Activated CD8-positive, alpha-beta memory T cell treated with anti-CD3 and anti-CD28 coated beads, Interleukin-2, amount 50 U/mL, for 48 hours (primary cell): Measurements from ENCODE around the gene EHMT1.

Experiments
- DNase-seq: peaks from one replicate; pipeline ENCODE4 v3.0.0-alpha.2; 2020

The EHMT1 gene

GRCh38 chr9:137618105-137619067 is at the start of gene EHMT1:
TSS of gene EHMT1 (plus strand) at chr9:137619005. CDS start at chr9:137619029, 24 bp downstream.
- peak; percentile 97 for DNase-seq

GRCh38 chr9:137569609-137570203 is 49.1 kb upstream of the EHMT1 start:
- DNase-seq: no peak

GRCh38 chr9:137570566-137570965 is 48.2 kb upstream of the EHMT1 start:
- no peak for DNase-seq

GRCh38 chr9:137574192-137574591 is 44.6 kb upstream of the EHMT1 start:
- no peak for DNase-seq

DNA sequence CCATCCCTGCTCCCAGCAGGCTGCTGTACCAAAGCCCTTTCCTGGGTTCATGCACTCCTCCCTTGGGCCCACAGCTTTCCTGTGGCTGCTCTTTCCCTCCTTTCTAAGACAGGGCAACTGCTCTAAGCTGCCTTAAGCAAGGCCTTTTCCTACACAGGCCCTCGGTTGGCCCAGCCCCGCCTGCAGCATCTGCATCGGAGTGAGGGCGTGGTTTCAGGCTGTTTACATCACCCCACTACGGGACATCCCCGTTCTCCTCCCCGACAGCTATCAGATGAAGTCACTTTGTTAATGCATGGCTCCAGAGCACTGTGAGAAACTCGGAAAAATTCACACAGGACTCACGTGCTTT is 43.5 kb upstream of the EHMT1 start:
- DNase-seq: no peak

- no peak for DNase-seq
Measured at GRCh38 chr9:137575716-137576411, 42.9 kb upstream of the EHMT1 start.

GRCh38 chr9:137578518-137579258 is 40.1 kb upstream of the EHMT1 start, which contains the start of gene DPH7:
TSS of gene DPH7 (minus strand) at chr9:137578925. CDS start at chr9:137578777, 148 bp downstream.
- DNase-seq: peak; percentile 99

DNA sequence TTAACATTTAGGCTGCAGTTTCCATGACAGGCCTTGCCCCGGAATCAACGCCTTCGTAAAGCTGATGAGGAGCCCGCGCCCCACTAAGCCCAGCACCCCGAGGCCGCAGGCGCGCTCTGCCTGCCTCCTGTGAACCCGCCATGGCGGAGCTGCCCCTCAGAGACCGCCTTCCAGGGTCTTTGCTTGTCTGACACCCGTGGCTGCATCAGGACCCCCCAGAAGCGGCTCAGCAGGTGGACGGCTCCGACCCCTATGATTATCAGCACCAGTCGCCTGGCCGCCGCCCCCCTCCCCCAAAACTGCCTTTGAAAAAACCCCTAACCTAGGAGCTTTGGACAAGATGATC is 39.6 kb upstream of the EHMT1 start:
- no peak for DNase-seq

- DNase-seq: no peak
Measured at GRCh38 chr9:137580209-137580953, 38.4 kb upstream of the EHMT1 start.

- no peak for DNase-seq
Measured at GRCh38 chr9:137580954-137581322, 37.9 kb upstream of the EHMT1 start.

DNA sequence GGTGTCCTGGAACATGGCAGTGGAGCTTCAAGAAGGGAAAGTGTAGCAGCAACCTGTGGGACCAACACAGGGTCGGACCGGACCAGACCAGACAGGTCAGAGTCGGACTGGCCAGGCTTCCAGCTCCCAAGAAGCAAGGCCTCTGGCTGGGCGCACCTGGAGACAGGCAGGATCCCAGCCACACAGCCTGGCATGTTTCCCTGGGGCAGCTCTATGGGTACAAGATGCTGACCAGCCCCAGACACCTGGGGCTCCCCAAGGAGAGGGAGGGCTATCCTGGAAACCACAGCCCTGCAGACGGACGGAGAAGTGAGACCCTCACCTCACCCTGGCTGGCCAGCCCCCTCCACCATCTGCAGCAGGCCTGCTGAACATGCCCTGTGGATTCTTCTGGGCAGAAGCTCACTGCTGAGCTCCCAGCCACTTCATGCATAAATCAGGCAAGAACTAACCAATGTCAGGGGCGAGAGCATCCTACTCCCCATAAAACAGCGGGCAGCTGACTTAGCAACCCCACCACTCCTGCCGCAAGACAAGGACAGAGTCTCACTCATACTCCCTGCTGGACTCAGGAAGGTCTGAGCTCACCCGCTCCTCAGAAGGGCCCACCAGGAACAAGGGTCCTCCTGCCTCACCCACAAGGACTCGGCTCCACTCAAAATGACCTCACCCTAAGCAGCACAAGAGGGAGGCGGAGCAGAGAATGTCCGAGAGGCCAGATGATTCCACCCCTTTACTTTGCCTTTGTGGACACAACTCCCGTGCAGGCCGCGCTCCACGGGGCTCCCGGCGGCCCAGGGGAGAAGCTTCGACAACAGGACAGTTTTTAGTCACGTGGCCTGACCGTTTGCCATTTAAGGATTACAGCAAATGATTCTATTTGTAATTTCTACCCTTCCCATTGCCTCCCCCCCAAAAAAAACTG is 37.2 kb upstream of the EHMT1 start:
- no peak for DNase-seq

GRCh38 chr9:137582286-137582860 is 36.4 kb upstream of the EHMT1 start:
- no peak for DNase-seq

DNA sequence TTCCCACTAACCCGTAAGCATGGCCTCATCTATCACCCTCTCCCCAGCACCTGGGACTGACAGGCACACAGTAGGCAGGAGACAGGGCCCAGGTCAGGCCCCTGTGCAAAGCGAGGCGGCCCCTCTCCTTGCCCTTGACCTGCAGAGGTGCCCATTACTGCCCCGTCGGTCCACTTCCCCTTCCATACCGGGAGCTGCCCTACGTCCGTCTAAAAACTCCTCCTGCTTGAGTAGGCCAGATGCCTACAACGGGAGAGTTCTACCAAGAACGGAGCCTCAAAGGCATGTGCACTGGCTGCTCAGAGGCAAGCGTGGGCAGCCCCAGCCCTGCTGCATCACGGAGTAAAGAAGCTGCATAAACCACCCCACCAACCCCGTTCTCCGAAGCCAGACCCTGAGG is 35.5 kb upstream of the EHMT1 start:
- DNase-seq: no peak

- DNase-seq: no peak
Measured at GRCh38 chr9:137583957-137584356, 34.8 kb upstream of the EHMT1 start.

- no peak for DNase-seq
Measured at GRCh38 chr9:137586854-137587253, 32.0 kb upstream of the EHMT1 start.

DNA sequence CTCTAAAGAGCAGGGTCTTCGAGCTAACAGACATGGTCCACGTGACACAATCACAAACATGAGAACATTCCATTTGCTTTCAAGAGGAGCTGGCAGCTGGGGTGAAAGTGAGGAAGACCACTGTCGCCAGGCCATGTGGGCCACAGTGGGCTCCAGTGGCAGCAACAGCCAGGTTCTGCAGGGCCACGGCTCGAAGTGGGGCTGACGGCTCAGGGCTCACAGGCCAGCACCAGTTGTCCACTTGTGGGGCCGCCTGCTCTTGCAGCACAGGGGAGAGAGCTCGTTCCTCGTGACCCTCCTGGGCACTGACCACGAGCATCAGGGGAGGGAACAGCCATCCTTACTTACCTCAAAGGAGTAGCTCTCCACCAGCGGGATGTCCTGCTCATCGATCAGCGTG is 30.5 kb upstream of the EHMT1 start:
- no peak for DNase-seq

DNA sequence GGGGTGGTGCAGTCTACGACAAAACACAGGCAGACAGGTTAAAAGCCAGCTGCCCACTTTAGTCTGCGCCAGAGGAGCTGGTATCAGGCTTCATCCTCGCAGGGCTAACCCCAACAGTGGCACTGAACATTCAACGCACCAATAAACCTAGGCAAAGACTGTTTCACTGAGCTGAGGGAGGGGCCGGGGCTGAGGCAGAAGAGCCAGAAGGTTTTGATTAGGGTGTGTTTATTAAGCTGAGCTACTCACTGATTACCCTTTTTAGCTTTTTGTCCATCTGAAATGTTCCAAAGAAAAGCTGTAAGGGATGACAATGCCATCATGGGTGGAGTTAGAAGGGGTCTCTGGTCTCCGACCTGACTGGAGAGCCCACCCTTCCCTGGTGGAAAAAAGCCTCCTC is 29.9 kb upstream of the EHMT1 start:
- no peak for DNase-seq

- DNase-seq: no peak
Measured at GRCh38 chr9:137589441-137590122, 29.2 kb upstream of the EHMT1 start.

DNA sequence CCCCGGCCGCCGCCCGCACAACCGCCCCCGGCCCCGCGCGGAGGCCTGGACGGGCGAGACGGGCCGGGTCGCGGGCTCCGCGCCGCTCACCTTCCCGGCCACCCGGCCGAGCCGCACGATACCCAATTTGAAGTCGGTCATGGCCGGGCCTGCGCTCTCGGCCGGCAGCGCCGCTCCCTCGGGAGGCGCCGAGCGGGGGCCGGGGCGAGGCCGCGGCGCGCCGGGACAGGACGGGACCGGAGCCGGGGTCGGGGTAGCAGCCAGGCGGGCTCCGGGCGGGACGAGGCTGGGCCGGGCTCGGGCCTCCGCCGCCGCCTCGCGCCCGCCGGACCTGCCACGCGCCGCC is 28.7 kb upstream of the EHMT1 start:
- DNase-seq: no peak
